GM10266 (cell line): ENCODE measurements around the gene CEP128.
A peak's percentile ranks its signal among the peaks of the same experiment; 100 is the strongest.

Source experiments
- DNase-seq: peaks from one replicate; pipeline ENCODE4 v3.0.0; 2012; ENCODE audit errors: extremely low spot score
- CTCF ChIP-seq: IDR thresholded peaks from 2 replicates; pipeline ENCODE4 v1.5.1; 2012; ENCODE audit warnings: mild to moderate bottlenecking, low read depth; ENCODE audit not compliant: control insufficient read depth, insufficient read depth; ENCODE audit errors: missing control alignments

CEP128 gene

GRCh38 chr14:80865565-80865964 lies 76.0 kb downstream of the CEP128 start:
- DNase-seq = no peak
- TF ChIP-seq CTCF = no peak

- no peak for TF ChIP-seq CTCF
Measured at GRCh38 chr14:80862983-80863382, 78.6 kb downstream of the CEP128 start.

GRCh38 chr14:80862541-80862940 lies 79.0 kb downstream of the CEP128 start:
- DNase-seq = no peak
- no peak for TF ChIP-seq CTCF

More at GRCh38 chr14:80862983-80863382, 78.6 kb downstream of the CEP128 start:
- no peak for DNase-seq

GRCh38 chr14:80850197-80850814 lies 91.2 kb downstream of the CEP128 start:
- peak; percentile 41 for TF ChIP-seq CTCF
- DNase-seq = peak; percentile 10

GRCh38 chr14:80847070-80847469 lies 94.5 kb downstream of the CEP128 start:
- TF ChIP-seq CTCF = no peak
- no peak for DNase-seq

- TF ChIP-seq CTCF = no peak
- DNase-seq = no peak
Measured at GRCh38 chr14:80845856-80846255, 95.7 kb downstream of the CEP128 start.

GRCh38 chr14:80844872-80845271 lies 96.7 kb downstream of the CEP128 start:
- DNase-seq = no peak

More at GRCh38 chr14:80844872-80845271, 96.7 kb downstream of the CEP128 start:
- no peak for TF ChIP-seq CTCF
